SK-N-SH (cell line): ENCODE data around the gene FRS2. TPM values are rescaled to one million over a fixed set of nuclear protein-coding genes. Genes with fewer than 3 reads are reported as not detected.

ENCODE experiments used
- CTCF ChIA-PET: fragments of 300-600, 350-600 bp; formaldehyde crosslinking; extraction: SDS; loops from one replicate; lab custom pipeline; 2021; lab: Yijun Ruan, JAX
- POLR2A ChIA-PET: fragments of 350-600 bp; sonication (Branson Sonifier 250); formaldehyde crosslinking; extraction: SDS; loops from one replicate; lab custom pipeline; 2020; ENCODE audit warnings: antibody characterized with exemption, inconsistent platforms; lab: Yijun Ruan, JAX
- DNase-seq: peaks from one replicate; pipeline ENCODE4 v3.0.0; 2012
- H2AFZ ChIP-seq: fragments of 200-600 bp; sonication (generic); 2 replicates; pipeline ENCODE4 v1.8.1; 2016; ENCODE audit warnings: antibody characterized with exemption, mild to moderate bottlenecking, low read depth
- H3F3A ChIP-seq: fragments of 200-600 bp; sonication (generic); replicated peaks from 2 replicates; pipeline ENCODE3; 2016; ENCODE audit warnings: antibody characterized with exemption, mild to moderate bottlenecking; ENCODE audit not compliant: insufficient read depth
- H3K27ac ChIP-seq, 2 experiments: fragments of 200-500 bp in 1 of 2; fragments of 200-600 bp in 1 of 2; sonication (Bioruptor generic) in 1 of 2; sonication (generic), shearing (Covaris generic) in 1 of 2; 2 replicates each; pipeline versions ENCODE4 v1.5.1 to v1.6.1; 2014 to 2016; ENCODE audit warnings: low read depth in 2 of 2, inconsistent platforms in 1 of 2, low read length in 1 of 2, mild to moderate bottlenecking in 1 of 2, mixed read lengths in 1 of 2
- H3K27me3 ChIP-seq: fragments of 200-600 bp; sonication (generic), shearing (Covaris generic); 2 replicates; pipeline ENCODE4 v1.6.1; 2016; ENCODE audit warnings: mixed run types; ENCODE audit not compliant: insufficient read depth
- H3K36me3 ChIP-seq, 2 experiments: fragments of 200-500 bp in 1 of 2; fragments of 200-600 bp in 1 of 2; sonication (Bioruptor generic) in 1 of 2; sonication (generic) in 1 of 2; replicated peaks in 1 of 2; 2 replicates each; pipeline versions ENCODE3 to v1.5.1; 2014 to 2016; ENCODE audit warnings: low read length in 1 of 2, mild to moderate bottlenecking in 1 of 2; ENCODE audit not compliant: insufficient read depth in 2 of 2, control insufficient read depth in 1 of 2
- H3K4me1 ChIP-seq, 2 experiments: fragments of 200-500 bp in 1 of 2; fragments of 200-600 bp in 1 of 2; sonication (Bioruptor generic) in 1 of 2; sonication (generic), shearing (Covaris generic) in 1 of 2; 2 replicates each; pipeline versions ENCODE4 v1.5.1 to v1.6.1; 2014 to 2016; ENCODE audit warnings: low read depth in 1 of 2, low read length in 1 of 2, mixed run types in 1 of 2; ENCODE audit not compliant: insufficient read depth in 2 of 2, control insufficient read depth in 1 of 2
- H3K4me2 ChIP-seq: fragments of 200-600 bp; sonication (generic), shearing (Covaris generic); 2 replicates; pipeline ENCODE4 v1.6.1; 2017; ENCODE audit warnings: mixed run types
- H3K4me3 ChIP-seq, 2 experiments: fragments of 200-500 bp in 1 of 2; fragments of 200-600 bp in 1 of 2; sonication (Bioruptor generic) in 1 of 2; sonication (generic), shearing (Covaris generic) in 1 of 2; 2 replicates each; pipeline versions ENCODE4 v1.5.1 to v1.8.1; 2014 to 2016; ENCODE audit warnings: low read depth in 2 of 2, inconsistent platforms in 1 of 2, low read length in 1 of 2, mild to moderate bottlenecking in 1 of 2, mixed read lengths in 1 of 2, moderate library complexity in 1 of 2
- H3K79me2 ChIP-seq: fragments of 200-600 bp; sonication (generic); 2 replicates; pipeline ENCODE4 v1.8.1; 2017; ENCODE audit warnings: mild to moderate bottlenecking; ENCODE audit not compliant: insufficient read depth
- H3K9ac ChIP-seq: fragments of 200-600 bp; sonication (generic); 2 replicates; pipeline ENCODE4 v1.6.1; 2017; ENCODE audit warnings: mixed run types
- H3K9me2 ChIP-seq: fragments of 200-600 bp; sonication (generic); 2 replicates; pipeline ENCODE4 v1.6.1; 2017; ENCODE audit warnings: mixed run types
- H3K9me3 ChIP-seq: fragments of 200-600 bp; sonication (generic); 2 replicates; pipeline ENCODE4 v1.6.1; 2017; ENCODE audit warnings: mixed run types, mild to moderate bottlenecking, moderate library complexity
- H4K20me1 ChIP-seq: fragments of 200-600 bp; sonication (generic); 2 replicates; pipeline ENCODE4 v1.6.1; 2017; ENCODE audit warnings: mild to moderate bottlenecking, mixed run types; ENCODE audit not compliant: insufficient read depth
- CHD2 ChIP-seq: fragments of 150-350 bp; IDR thresholded peaks from 2 replicates; pipeline ENCODE4 v1.6.1; 2018; ENCODE audit warnings: low read length; ENCODE audit not compliant: partially characterized antibody
- EZH2phosphoT487 ChIP-seq: fragments of 200-600 bp; sonication (generic); IDR thresholded peaks from 2 replicates; pipeline ENCODE4 v1.6.1; 2017; ENCODE audit warnings: low read depth, mixed run types, mild to moderate bottlenecking, antibody characterized with exemption, moderate library complexity, borderline replicate concordance
- FOXM1 ChIP-seq: IDR thresholded peaks from 2 replicates; pipeline ENCODE4 v1.4.0; 2012; ENCODE audit warnings: low read depth, mild to moderate bottlenecking
- GABPA ChIP-seq: IDR thresholded peaks from 2 replicates; pipeline ENCODE4 v1.4.0; 2012; ENCODE audit warnings: low read depth, mild to moderate bottlenecking
- JUND ChIP-seq: IDR thresholded peaks from 2 replicates; pipeline ENCODE4 v1.4.0; 2012
- NFIC ChIP-seq: IDR thresholded peaks from 2 replicates; pipeline ENCODE4 v1.4.0; 2012; ENCODE audit warnings: borderline replicate concordance
- NRF1 ChIP-seq: IDR thresholded peaks from 2 replicates; pipeline ENCODE4 v1.6.1; 2012; ENCODE audit warnings: low read depth, mild to moderate bottlenecking, low read length
- POLR2AphosphoS5 ChIP-seq: IDR thresholded peaks from 2 replicates; pipeline ENCODE4 v1.6.1; 2012; ENCODE audit warnings: low read depth, low read length
- RXRA ChIP-seq: IDR thresholded peaks from 2 replicates; pipeline ENCODE4 v1.4.0; 2012; ENCODE audit warnings: low read depth, mild to moderate bottlenecking, borderline replicate concordance
- SIN3A ChIP-seq: IDR thresholded peaks from 2 replicates; pipeline ENCODE4 v1.6.1; 2012; ENCODE audit warnings: low read depth, mild to moderate bottlenecking, low read length, moderate library complexity, borderline replicate concordance
- SMC3 ChIP-seq: IDR thresholded peaks from 2 replicates; pipeline ENCODE4 v1.6.1; 2012; ENCODE audit warnings: low read depth, low read length, improper control_type of control experiment
- TEAD4 ChIP-seq: IDR thresholded peaks from 2 replicates; pipeline ENCODE4 v1.4.0; 2012; ENCODE audit warnings: mild to moderate bottlenecking, borderline replicate concordance; ENCODE audit not compliant: insufficient read depth
- WGBS: methylation state at CpG from one replicate; pipeline ENCODE4 v1.1.6; 2017; ENCODE audit warnings: low lambda C conversion rate; 5-methylcytosine and 5-hydroxymethylcytosine counted together
- polyA plus RNA-seq, 3 experiments: library from polyadenylated mRNA; depleted of rRNA; stranded (reverse); fragments of >200 nt; gene quantifications; 2 replicates each; pipeline ENCODE4 v1.2.3, GENCODE V29; 2012
- TF ChIP-seq, protein P1 (sequence below): IDR thresholded peaks from 2 replicates; pipeline ENCODE4 v1.4.0; 2012; ENCODE audit warnings: low read depth
- TF ChIP-seq, protein P2 (sequence below): fragments of 150-350 bp; IDR thresholded peaks from 2 replicates; pipeline ENCODE4 v1.6.1; 2016; ENCODE audit warnings: mild to moderate bottlenecking, low read depth, low read length
- TF ChIP-seq, protein P3 (sequence below): IDR thresholded peaks from 2 replicates; pipeline ENCODE4 v1.4.0; 2012; ENCODE audit warnings: low read depth, borderline replicate concordance
- TF ChIP-seq, protein P4 (sequence below): IDR thresholded peaks from 2 replicates; pipeline ENCODE4 v1.4.0; 2012; ENCODE audit warnings: low read depth, borderline replicate concordance
- TF ChIP-seq, protein P5 (sequence below): IDR thresholded peaks from 2 replicates; pipeline ENCODE4 v1.6.1; 2012; ENCODE audit warnings: mild to moderate bottlenecking, low read depth, low read length, moderate library complexity
- TF ChIP-seq, protein P6 (sequence below): IDR thresholded peaks from 2 replicates; pipeline ENCODE4; 2012
- TF ChIP-seq, protein P7 (sequence below): fragments of 200-600 bp; sonication (generic); IDR thresholded peaks from 2 replicates; pipeline ENCODE4 v1.6.1; 2017; ENCODE audit warnings: antibody characterized with exemption, mild to moderate bottlenecking, moderate library complexity

Gene FRS2
- polyA plus RNA-seq, 1 of the 3 experiments (the other 2 are of a cell fraction), result 7.1 TPM

DNA sequence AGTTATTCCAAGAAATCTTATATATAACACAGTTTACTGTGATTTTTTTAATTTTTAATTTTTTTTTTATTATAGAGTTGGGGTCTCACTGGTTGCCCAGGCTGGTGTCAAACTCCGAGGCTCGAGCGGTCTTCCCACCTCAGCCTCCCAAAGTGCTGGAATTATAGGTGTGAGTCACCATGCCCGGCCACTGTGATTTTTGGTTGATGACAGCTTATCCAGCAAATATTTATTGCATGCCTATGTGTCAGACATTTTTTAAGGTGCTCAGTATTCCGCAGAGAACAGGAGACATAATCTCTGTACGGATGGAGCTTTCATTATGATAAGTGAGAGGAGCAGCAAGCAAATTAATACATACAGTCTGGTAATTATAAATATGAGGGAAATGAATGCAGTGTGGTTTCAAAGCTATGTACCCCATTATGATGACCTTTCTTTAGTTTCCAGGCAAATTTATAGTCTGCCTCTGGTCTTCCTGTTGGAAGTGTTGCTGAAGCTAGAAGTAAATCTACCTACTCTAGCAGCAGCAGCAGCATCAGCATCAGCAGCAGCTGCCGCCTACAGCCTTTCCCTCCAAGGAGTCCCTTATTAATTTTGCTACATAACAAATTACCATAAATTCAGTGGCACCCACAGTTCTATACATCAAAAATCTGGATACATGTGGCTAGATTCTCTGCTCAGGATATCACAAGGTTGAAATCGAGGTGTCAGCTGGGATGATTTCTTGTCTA lies 32.3 kb downstream of the FRS2 start:
- Histone ChIP-seq H3K27me3 (no peaks in the 10 kb centered on the region), H3F3A (peaks cover 19% of the 10 kb centered on the region), H4K20me1 (peaks cover 56% of the 10 kb centered on the region), H2AFZ (no peak overlapping the region), H3K79me2 (peaks cover 99% of the 10 kb centered on the region), H3K36me3 (peaks cover 0 to 3% of the 10 kb centered on the region in 2 experiments), H3K27ac (peak overlapping the region; percentile 36 to 49; a peak in 2 of 4 replicates), H3K9ac (no peak overlapping the region), H3K4me3 (no peak overlapping the region), H3K4me1 (peaks cover 5 to 27% of the 10 kb centered on the region in 2 experiments), H3K4me2 (peak overlapping the region; percentile 57), H3K9me3 (no peaks in the 10 kb centered on the region), H3K9me2 (no peaks in the 10 kb centered on the region)
- CTCF ChIA-PET, result interaction anchor here (0.7 to 1.1 kb wide), 2 partner anchors 69 to 145 kb away, joined by 3 read pairs; no protein-coding TSS in a partner anchor
- POLR2A ChIA-PET, result no interaction called here
- DNase-seq, result no peak
- WGBS, result 46% methylated on average over 8 of the region's 8 CpGs
- TF ChIP-seq, protein P1, sequence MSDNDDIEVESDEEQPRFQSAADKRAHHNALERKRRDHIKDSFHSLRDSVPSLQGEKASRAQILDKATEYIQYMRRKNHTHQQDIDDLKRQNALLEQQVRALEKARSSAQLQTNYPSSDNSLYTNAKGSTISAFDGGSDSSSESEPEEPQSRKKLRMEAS, result no peak
- TF ChIP-seq GABPA (no peak), POLR2AphosphoS5 (no peak), SIN3A (no peak), JUND (peak; percentile 82), CHD2 (no peak), NRF1 (no peak), RXRA (no peak), EZH2phosphoT487 (no peak), NFIC (peak; percentile 25; the same call in 1 of the 2 replicates), FOXM1 (0 out of 2 replicates have a peak, but pooled peaks have one; percentile 31), TEAD4 (peak; percentile 64; the same call in 1 of the 2 replicates), SMC3 (no peak)
- TF ChIP-seq, protein P2, sequence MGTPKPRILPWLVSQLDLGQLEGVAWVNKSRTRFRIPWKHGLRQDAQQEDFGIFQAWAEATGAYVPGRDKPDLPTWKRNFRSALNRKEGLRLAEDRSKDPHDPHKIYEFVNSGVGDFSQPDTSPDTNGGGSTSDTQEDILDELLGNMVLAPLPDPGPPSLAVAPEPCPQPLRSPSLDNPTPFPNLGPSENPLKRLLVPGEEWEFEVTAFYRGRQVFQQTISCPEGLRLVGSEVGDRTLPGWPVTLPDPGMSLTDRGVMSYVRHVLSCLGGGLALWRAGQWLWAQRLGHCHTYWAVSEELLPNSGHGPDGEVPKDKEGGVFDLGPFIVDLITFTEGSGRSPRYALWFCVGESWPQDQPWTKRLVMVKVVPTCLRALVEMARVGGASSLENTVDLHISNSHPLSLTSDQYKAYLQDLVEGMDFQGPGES, result no peak
- TF ChIP-seq, protein P3, sequence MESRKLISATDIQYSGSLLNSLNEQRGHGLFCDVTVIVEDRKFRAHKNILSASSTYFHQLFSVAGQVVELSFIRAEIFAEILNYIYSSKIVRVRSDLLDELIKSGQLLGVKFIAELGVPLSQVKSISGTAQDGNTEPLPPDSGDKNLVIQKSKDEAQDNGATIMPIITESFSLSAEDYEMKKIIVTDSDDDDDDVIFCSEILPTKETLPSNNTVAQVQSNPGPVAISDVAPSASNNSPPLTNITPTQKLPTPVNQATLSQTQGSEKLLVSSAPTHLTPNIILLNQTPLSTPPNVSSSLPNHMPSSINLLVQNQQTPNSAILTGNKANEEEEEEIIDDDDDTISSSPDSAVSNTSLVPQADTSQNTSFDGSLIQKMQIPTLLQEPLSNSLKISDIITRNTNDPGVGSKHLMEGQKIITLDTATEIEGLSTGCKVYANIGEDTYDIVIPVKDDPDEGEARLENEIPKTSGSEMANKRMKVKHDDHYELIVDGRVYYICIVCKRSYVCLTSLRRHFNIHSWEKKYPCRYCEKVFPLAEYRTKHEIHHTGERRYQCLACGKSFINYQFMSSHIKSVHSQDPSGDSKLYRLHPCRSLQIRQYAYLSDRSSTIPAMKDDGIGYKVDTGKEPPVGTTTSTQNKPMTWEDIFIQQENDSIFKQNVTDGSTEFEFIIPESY, result 0 out of 2 replicates have a peak, but pooled peaks have one; percentile 37
- TF ChIP-seq, protein P4, sequence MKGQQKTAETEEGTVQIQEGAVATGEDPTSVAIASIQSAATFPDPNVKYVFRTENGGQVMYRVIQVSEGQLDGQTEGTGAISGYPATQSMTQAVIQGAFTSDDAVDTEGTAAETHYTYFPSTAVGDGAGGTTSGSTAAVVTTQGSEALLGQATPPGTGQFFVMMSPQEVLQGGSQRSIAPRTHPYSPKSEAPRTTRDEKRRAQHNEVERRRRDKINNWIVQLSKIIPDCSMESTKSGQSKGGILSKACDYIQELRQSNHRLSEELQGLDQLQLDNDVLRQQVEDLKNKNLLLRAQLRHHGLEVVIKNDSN, result no peak
- TF ChIP-seq, protein P5, sequence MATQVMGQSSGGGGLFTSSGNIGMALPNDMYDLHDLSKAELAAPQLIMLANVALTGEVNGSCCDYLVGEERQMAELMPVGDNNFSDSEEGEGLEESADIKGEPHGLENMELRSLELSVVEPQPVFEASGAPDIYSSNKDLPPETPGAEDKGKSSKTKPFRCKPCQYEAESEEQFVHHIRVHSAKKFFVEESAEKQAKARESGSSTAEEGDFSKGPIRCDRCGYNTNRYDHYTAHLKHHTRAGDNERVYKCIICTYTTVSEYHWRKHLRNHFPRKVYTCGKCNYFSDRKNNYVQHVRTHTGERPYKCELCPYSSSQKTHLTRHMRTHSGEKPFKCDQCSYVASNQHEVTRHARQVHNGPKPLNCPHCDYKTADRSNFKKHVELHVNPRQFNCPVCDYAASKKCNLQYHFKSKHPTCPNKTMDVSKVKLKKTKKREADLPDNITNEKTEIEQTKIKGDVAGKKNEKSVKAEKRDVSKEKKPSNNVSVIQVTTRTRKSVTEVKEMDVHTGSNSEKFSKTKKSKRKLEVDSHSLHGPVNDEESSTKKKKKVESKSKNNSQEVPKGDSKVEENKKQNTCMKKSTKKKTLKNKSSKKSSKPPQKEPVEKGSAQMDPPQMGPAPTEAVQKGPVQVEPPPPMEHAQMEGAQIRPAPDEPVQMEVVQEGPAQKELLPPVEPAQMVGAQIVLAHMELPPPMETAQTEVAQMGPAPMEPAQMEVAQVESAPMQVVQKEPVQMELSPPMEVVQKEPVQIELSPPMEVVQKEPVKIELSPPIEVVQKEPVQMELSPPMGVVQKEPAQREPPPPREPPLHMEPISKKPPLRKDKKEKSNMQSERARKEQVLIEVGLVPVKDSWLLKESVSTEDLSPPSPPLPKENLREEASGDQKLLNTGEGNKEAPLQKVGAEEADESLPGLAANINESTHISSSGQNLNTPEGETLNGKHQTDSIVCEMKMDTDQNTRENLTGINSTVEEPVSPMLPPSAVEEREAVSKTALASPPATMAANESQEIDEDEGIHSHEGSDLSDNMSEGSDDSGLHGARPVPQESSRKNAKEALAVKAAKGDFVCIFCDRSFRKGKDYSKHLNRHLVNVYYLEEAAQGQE, result no peak
- TF ChIP-seq, protein P6, sequence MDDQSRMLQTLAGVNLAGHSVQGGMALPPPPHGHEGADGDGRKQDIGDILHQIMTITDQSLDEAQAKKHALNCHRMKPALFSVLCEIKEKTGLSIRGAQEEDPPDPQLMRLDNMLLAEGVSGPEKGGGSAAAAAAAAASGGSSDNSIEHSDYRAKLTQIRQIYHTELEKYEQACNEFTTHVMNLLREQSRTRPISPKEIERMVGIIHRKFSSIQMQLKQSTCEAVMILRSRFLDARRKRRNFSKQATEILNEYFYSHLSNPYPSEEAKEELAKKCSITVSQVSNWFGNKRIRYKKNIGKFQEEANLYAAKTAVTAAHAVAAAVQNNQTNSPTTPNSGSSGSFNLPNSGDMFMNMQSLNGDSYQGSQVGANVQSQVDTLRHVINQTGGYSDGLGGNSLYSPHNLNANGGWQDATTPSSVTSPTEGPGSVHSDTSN, result peak; percentile 91
- TF ChIP-seq, protein P7, sequence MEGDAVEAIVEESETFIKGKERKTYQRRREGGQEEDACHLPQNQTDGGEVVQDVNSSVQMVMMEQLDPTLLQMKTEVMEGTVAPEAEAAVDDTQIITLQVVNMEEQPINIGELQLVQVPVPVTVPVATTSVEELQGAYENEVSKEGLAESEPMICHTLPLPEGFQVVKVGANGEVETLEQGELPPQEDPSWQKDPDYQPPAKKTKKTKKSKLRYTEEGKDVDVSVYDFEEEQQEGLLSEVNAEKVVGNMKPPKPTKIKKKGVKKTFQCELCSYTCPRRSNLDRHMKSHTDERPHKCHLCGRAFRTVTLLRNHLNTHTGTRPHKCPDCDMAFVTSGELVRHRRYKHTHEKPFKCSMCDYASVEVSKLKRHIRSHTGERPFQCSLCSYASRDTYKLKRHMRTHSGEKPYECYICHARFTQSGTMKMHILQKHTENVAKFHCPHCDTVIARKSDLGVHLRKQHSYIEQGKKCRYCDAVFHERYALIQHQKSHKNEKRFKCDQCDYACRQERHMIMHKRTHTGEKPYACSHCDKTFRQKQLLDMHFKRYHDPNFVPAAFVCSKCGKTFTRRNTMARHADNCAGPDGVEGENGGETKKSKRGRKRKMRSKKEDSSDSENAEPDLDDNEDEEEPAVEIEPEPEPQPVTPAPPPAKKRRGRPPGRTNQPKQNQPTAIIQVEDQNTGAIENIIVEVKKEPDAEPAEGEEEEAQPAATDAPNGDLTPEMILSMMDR, result no peak
